Testis (tissue), 2 donors: ENCODE results near the gene TEX53.

Experiments used
- POLR2A ChIP-seq: fragments of 450-650 bp; IDR thresholded peaks from one replicate; pipeline ENCODE4 v1.6.1; 2017; ENCODE audit warnings: antibody characterized with exemption, mild to moderate bottlenecking, moderate library complexity
- TF ChIP-seq, protein P1 (sequence below), 3 experiments: fragments of 450-650 bp in 2 of 3; fragments of 200-600 bp in 1 of 3; sonication (generic) in 1 of 3; IDR thresholded peaks; one replicate each; pipeline ENCODE4 v1.5.1; 2016 to 2019; ENCODE audit warnings: antibody characterized with exemption in 3 of 3, mild to moderate bottlenecking in 2 of 3, moderate library complexity in 1 of 3

DNA sequence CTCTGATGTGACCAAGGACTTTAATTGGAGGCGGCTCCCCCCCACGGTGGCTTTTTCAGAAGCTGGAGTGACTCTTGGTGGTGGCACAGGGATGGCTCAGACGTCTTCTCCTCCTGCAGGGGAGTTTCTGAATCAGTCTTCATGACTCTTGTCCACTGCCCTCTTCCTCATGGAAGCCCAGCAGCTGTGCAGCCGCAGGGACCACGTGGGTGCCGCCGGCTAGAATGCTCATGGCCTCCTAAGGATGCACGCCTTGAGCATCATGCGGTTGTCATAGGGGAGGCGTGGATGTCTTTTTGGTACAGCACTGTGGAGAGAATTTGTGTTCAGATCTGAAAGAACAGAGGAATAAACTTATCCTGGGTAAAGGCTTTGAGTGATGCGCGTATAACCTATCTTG is 1.3 kb downstream of the TEX53 start:
- TF ChIP-seq, protein P1, sequence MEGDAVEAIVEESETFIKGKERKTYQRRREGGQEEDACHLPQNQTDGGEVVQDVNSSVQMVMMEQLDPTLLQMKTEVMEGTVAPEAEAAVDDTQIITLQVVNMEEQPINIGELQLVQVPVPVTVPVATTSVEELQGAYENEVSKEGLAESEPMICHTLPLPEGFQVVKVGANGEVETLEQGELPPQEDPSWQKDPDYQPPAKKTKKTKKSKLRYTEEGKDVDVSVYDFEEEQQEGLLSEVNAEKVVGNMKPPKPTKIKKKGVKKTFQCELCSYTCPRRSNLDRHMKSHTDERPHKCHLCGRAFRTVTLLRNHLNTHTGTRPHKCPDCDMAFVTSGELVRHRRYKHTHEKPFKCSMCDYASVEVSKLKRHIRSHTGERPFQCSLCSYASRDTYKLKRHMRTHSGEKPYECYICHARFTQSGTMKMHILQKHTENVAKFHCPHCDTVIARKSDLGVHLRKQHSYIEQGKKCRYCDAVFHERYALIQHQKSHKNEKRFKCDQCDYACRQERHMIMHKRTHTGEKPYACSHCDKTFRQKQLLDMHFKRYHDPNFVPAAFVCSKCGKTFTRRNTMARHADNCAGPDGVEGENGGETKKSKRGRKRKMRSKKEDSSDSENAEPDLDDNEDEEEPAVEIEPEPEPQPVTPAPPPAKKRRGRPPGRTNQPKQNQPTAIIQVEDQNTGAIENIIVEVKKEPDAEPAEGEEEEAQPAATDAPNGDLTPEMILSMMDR (IDR thresholded peaks at IDR 0.05) = no peak
- TF ChIP-seq POLR2A = no peak
